Activated effector memory CD4-positive, alpha-beta T cell treated with Interleukin-2 at 50 U/mL for 16 hours (primary cell): ENCODE measurements around the gene LIPT1.
"Not testable (repeated sequence)": the region's sequence is repeated elsewhere in the genome, so short reads cannot be mapped to it uniquely, and the experiment has no call there.

Source experiments
- DNase-seq: peaks from one replicate; pipeline ENCODE4 v3.0.0-alpha.2; 2020

Gene LIPT1

GRCh38 chr2:99180755-99181623 is 26.2 kb downstream of the LIPT1 start, which contains the start of the genes MITD1 and MRPL30:
TSS of gene MITD1 (minus strand) at chr2:99181058. CDS start at chr2:99180981, 77 bp downstream.
TSS of gene MRPL30 (plus strand) at chr2:99181184. CDS start at chr2:99186204, 5,020 bp downstream.
- DNase-seq: peak; percentile 87

- no peak for DNase-seq
Measured at GRCh38 chr2:99181624-99182000, 26.8 kb downstream of the LIPT1 start.

GRCh38 chr2:99183025-99183424 is 28.3 kb downstream of the LIPT1 start:
- DNase-seq: no peak

GRCh38 chr2:99184811-99185210 is 30.0 kb downstream of the LIPT1 start:
- no peak for DNase-seq

- no peak for DNase-seq
Measured at GRCh38 chr2:99187011-99187410, 32.2 kb downstream of the LIPT1 start.

- no peak for DNase-seq
Measured at GRCh38 chr2:99188357-99188756, 33.6 kb downstream of the LIPT1 start.

- no peak for DNase-seq
Measured at GRCh38 chr2:99190548-99190947, 35.8 kb downstream of the LIPT1 start.

- not testable (repeated sequence) for DNase-seq
Measured at GRCh38 chr2:99192364-99192763, 37.6 kb downstream of the LIPT1 start.

GRCh38 chr2:99198103-99198841 is 43.5 kb downstream of the LIPT1 start:
- DNase-seq: no peak

GRCh38 chr2:99200076-99200800 is 45.5 kb downstream of the LIPT1 start:
- no peak for DNase-seq

GRCh38 chr2:99201959-99202678 is 47.4 kb downstream of the LIPT1 start:
- DNase-seq: no peak

GRCh38 chr2:99205491-99205890 is 50.7 kb downstream of the LIPT1 start:
- no peak for DNase-seq
